PC-9 (cell line): Measurements from ENCODE around the gene OAS1.

Source experiments
- EZH2 ChIP-seq: fragments of 200-600 bp; sonication (generic); IDR thresholded peaks from 2 replicates; pipeline ENCODE4 v1.8.0; 2017; ENCODE audit warnings: antibody characterized with exemption, low read depth
- TF ChIP-seq, protein P1 (sequence below): fragments of 200-600 bp; sonication (generic); conservative IDR thresholded peaks from 2 replicates; pipeline ENCODE4 v1.6.1; 2017; ENCODE audit warnings: mixed run types, antibody characterized with exemption, mild to moderate bottlenecking, moderate library complexity

DNA sequence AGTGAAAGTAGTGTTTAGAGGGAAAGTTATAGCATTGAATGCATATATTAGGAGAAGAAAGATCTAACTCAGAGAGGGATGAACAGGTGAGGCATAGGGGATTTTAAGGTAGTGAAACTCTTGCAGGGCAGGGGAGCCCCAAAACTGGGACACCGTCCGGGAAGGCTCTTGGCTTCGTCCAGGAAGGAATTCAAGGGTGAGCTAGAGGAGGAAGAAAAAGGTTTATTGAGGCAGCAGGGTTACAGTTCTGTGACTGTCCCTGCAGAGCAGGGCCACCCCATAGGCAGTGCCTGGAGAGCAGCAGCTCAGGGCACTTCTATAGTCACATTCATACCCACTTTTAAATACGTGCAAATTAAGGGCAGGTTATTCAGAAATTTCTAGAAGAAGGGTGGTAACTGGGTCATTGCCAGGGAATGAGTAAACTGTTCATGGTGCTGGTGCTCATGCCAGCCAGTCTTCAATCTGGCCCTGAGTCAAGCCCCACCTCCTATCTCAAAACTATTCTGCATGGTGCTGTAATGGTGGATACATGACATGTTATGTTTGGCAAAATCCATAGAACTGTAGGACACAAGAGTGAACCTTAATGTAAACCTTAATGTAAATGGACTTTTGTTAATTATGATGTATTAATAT is 1.2 kb upstream of the OAS1 start:
- TF ChIP-seq, protein P1, sequence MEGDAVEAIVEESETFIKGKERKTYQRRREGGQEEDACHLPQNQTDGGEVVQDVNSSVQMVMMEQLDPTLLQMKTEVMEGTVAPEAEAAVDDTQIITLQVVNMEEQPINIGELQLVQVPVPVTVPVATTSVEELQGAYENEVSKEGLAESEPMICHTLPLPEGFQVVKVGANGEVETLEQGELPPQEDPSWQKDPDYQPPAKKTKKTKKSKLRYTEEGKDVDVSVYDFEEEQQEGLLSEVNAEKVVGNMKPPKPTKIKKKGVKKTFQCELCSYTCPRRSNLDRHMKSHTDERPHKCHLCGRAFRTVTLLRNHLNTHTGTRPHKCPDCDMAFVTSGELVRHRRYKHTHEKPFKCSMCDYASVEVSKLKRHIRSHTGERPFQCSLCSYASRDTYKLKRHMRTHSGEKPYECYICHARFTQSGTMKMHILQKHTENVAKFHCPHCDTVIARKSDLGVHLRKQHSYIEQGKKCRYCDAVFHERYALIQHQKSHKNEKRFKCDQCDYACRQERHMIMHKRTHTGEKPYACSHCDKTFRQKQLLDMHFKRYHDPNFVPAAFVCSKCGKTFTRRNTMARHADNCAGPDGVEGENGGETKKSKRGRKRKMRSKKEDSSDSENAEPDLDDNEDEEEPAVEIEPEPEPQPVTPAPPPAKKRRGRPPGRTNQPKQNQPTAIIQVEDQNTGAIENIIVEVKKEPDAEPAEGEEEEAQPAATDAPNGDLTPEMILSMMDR = no peak
- no peak for TF ChIP-seq EZH2
